NCI-H774 (cell line): ENCODE results near the gene RER1.

ENCODE experiments used
- DNase-seq: peaks from one replicate; lab custom pipeline; 2025; lab: John Stamatoyannopoulos, UW

The RER1 gene

GRCh38 chr1:2389644-2390043, 2.0 kb upstream of the RER1 start:
- DNase-seq: no peak

GRCh38 chr1:2391931-2392509, 379 bp downstream of the RER1 start:
- DNase-seq: no peak

- no peak for DNase-seq
Measured at GRCh38 chr1:2392686-2393085, 1.0 kb downstream of the RER1 start.

DNA sequence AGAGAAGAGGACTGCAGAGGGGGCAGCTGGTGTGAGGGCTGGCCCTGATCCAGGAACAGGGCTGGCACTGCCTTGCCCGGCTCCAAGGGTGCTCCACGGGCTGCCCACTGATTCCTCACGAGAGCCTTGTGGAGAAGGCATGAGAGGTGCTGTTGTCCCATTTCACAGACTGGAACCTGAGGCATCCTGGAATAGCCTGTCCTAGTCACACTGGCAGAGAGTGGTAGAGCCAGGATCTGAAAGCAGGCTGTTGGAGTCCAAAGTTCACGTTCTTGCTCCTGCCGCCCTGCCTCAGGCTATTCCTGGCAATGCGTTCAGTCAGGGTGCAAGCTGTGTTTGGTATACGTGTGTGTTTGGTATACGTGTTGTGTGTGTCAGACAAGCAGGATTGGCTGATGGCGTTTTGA, 1.8 kb downstream of the RER1 start:
- no peak for DNase-seq

DNA sequence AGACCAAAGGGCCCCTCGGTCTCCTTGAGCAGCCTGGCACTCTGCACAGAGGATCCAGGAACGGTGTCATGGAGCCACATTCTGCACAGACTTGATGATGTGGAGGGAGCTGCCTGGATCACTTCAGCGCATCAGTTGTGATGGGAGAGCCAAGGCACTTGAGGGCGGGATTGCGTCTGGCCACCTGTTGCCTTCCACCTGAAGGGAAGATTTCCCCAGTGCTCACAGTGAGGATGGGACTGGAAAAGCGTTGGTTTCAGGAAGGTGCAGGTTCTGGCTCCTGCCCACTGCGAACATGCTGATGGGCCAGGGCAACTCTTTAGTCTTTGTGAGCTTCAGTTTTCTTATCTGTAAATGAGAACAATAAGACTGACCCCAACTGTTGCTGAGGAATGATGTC, 2.6 kb downstream of the RER1 start:
- DNase-seq: no peak

GRCh38 chr1:2394761-2395160, 3.1 kb downstream of the RER1 start:
- DNase-seq: no peak

GRCh38 chr1:2395245-2395644, 3.6 kb downstream of the RER1 start:
- DNase-seq: no peak

GRCh38 chr1:2396059-2396458, 4.4 kb downstream of the RER1 start:
- DNase-seq: no peak

DNA sequence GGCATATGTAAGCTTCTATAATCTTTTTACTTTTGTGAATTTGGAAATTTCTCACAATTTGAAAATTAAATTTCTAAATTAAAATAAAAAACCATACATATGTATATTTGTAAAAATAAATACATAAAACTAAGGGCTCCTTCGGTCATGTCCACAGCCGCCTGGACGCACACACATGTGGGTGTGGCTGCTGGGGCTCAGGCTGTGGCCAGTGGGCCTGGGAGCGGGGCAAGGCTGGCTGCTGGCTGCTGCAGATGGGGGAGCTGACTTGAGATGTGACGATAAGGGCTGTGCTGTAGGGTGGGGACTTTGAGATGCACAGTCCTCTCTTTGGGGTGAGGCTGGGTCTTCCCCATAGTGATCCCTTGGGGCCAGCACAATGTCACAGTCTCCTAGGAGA, 4.8 kb downstream of the RER1 start:
- DNase-seq: no peak

GRCh38 chr1:2397007-2397679, 5.5 kb downstream of the RER1 start:
- DNase-seq: no peak

- no peak for DNase-seq
Measured at GRCh38 chr1:2398871-2399270, 7.2 kb downstream of the RER1 start.

DNA sequence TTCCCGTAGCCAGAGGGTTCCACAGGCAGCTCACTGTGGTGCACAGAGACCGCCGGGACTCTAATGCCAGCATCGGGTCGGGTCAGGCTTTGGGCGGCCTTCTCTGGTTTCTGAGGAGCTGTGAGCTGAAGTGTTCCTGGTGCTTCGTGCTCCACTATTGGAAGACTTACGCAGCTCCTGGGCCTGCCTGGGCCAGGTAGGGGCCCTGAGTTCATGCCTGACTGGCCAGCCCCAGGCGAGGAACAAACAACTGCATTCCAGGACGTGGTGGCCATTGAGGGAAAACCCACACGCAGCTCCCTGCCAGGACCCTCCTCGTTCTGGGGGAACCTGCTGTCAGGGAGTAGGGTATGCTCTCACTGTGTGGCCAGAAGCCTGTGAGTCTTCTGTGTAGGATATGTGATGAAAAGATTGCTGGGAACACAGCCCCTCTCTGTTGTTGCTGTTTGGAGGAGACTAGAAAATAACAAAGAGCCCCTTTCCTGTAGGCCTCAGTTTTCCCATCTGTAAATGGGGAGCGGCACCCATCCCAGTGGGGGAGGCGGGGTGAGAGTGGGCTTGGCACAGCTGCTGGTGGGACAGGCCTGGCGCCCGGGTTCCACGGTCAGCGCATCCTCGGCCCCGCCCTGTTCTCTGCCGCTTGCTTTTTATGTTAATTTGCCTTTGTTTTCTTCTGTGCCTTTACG, 8.4 kb downstream of the RER1 start:
- no peak for DNase-seq

DNA sequence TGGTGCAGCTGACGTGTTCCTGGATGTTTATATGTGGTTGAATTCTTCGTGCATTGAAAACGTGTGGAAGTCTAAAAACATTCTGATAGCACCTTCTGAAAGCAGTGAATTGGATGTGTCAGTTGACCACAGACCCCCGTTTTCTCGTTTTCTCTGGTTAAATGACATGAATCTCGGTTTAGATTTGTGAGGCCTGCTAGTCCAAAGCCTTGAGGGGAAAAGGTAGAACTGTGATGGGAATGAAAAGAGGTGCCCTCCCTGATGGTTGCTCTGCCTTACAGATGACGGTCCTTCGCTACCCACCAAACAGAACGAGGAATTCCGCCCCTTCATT, 8.9 kb downstream of the RER1 start:
- no peak for DNase-seq

DNA sequence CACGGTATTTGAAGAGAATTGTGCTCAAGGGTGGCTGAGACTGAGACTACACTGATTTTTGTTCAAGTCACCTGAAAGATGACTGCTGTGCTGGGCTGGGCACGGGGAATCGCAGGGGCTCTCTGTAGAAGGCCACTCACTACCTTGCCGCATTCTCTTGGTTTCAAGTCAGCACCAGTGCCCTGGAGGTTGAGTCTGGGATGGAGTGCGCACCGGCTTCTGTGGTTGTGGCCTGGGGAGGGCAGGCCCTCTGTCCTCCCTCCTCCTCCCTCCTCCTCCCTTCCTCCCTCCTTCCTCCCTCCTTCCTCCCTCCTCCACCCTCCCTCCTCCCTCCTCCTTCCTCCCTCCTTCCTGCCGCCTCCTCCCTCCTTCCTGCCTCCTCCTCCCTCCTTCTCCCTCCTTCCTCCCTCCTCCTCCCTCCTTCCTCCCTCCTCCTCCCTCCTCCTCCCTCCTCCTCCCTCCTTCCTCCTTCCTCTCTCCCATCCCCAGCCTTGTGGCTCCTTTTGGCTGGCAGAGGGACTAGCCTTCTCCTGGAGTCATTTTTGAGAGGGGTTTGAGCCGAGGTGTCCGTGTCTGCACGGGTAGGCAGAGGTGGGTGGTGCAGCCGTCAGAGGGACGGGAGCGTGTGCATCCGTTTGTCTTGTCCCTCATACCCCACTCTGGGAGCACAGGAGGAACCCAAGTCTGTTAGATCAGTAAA, 9.5 kb downstream of the RER1 start:
- no peak for DNase-seq

DNA sequence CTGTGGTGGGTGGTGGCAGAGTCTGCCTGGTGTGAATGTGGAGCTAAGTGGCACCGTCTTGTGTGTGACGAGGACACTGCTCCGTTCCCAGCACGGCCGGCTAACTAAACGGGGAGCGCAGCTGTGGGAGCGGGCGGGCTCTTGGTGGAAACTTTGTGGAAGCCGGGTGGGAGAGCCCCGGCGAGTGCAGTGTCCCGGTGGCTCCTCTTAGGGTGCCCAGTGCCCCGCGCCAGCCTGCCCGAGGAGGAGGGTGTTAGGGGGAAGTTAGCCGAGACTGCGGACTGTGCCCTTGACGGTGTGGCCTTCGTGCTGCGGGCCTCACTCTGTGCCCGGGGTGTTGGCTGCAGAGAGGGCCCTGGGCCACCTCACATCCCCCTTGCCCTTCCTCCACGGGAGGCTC, 10.8 kb downstream of the RER1 start:
- DNase-seq: no peak

GRCh38 chr1:2403273-2403672, 11.6 kb downstream of the RER1 start:
- no peak for DNase-seq

GRCh38 chr1:2404142-2404889, 12.7 kb downstream of the RER1 start:
- DNase-seq: no peak

DNA sequence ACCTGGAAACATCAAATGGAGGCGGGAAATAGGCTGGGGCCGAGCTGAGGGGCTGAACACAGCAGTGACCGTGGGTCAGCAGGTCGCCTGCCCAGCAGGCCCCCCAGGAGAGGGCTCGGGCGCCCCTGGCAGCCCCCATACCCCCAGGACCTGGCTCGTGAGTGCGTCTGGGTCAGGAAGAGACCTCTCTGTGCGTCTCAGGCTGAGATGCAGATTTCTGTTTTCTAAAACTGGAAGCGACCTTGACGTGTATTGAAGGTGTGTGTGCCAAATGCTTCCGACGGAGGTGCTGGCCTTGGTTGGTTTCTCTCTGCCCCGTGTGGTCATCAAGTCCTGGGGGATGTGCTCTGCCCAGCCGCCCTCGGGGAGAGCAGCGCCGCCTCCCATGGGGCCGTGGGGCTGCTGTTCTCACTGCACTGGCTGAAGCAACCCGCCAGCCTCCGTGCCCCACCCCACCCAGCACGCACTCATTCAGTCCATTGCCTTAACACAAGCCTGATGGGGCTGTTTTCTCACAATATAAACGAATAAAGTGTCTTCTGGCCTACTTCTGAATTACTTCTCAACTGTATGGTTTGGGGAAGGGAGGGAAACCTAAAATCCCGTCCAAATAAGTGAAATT, 13.4 kb downstream of the RER1 start:
- no peak for DNase-seq

DNA sequence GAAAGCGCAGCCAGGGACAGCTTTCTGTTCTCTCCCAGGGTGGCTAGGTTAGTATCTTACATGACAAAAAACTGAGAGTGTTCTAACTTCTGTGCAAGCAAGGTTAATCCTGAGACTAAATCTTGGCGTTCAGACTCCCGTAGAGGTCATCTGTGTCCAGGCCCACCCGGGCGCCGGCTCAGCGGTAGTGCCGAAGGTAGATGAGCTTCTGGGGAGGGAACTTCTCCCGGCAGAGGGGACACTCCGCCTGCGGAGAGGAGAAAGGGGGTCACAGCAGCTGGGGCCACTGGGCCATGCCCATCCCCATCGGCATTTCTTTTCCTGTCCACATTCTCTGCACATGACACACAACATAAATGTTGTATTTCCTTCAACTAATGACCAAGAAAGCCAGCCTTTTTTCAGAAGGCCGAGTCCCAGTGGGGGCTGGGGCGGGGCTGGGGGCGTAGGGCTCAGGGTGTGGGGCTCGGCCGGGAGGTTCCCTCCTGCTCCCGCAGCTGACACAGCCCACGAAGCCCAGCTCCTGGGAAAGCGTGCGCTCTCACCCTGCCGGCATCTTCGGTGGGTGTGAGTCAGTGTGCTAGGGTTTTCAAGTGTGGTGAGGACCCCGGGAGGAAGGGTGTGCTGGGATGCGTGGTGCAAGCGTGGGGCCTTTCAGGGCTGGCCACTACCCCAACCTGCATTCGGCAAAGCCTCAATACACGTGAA, 14.1 kb downstream of the RER1 start:
- no peak for DNase-seq

- no peak for DNase-seq
Measured at GRCh38 chr1:2406451-2407041, 14.9 kb downstream of the RER1 start.
